ENCODE measurements around the gene HOXC6. TPM values are rescaled to one million over a fixed set of nuclear protein-coding genes. Genes with fewer than 3 reads are reported as not detected.

The HOXC6 gene
- total and polyA plus RNA-seq, 9 donors, result 3.9 to 56.1 (median 23.3) TPM

GRCh38 chr12:54051026-54051842 is 23.0 kb downstream of the HOXC6 start:
- peak in 1 of 5 donors; percentile 31 for DNase-seq
- intact Hi-C loops (cut with DNase I), result no loop called here
- no peaks in the 10 kb centered on the region for H3K9me3 ChIP-seq
- peaks cover 7% of the 10 kb centered on the region for H3K4me1 ChIP-seq (ENCODE audit: insufficient read depth)
- H3K27me3 ChIP-seq, result no peaks in the 10 kb centered on the region
- no peaks in the 10 kb centered on the region for H3K36me3 ChIP-seq
- no peak overlapping the region for H3K4me3 ChIP-seq
- WGBS, 3 donors, result 83 to 86% (median 84%) methylated on average over 12 of the region's 12 CpGs
- TF ChIP-seq POLR2A (IDR thresholded peaks at IDR 0.05), result no peak
- TF ChIP-seq EP300 (IDR thresholded peaks at IDR 0.05), result no peak
- TF ChIP-seq CTCF (IDR thresholded peaks at IDR 0.05), result no peak
- peak overlapping the region in 1 of 2 donors; percentile 19 for H3K27ac ChIP-seq

- WGBS, 3 donors, result 63 to 80% (median 64%) methylated on average over 24 of the region's 24 CpGs
- H3K4me1 ChIP-seq (ENCODE audit: insufficient read depth), result peaks cover 7% of the 10 kb centered on the region
- TF ChIP-seq CTCF (IDR thresholded peaks at IDR 0.05), result no peak
- no peak for TF ChIP-seq EP300 (IDR thresholded peaks at IDR 0.05)
- TF ChIP-seq POLR2A (IDR thresholded peaks at IDR 0.05), result no peak
- intact Hi-C loops (cut with DNase I), result no loop called here
- H3K27me3 ChIP-seq, result no peaks in the 10 kb centered on the region
- H3K4me3 ChIP-seq, result no peak overlapping the region
- peak in 2 of 5 donors; percentile 42 to 45 for DNase-seq
- H3K9me3 ChIP-seq, result no peaks in the 10 kb centered on the region
- H3K27ac ChIP-seq, result peak overlapping the region in 1 of 2 donors; percentile 58
- no peaks in the 10 kb centered on the region for H3K36me3 ChIP-seq
These were observed 23.7 kb downstream of the HOXC6 start for GRCh38 chr12:54051874-54052437.

GRCh38 chr12:54052438-54053002 is 24.3 kb downstream of the HOXC6 start:
- Histone ChIP-seq H3K9me3 (no peaks in the 10 kb centered on the region), H3K4me1 (ENCODE audit: insufficient read depth) (peaks cover 7% of the 10 kb centered on the region), H3K36me3 (no peaks in the 10 kb centered on the region), H3K27me3 (no peaks in the 10 kb centered on the region), H3K4me3 (no peak overlapping the region), H3K27ac (peak overlapping the region in 1 of 2 donors; percentile 58)
- TF ChIP-seq EP300 (IDR thresholded peaks at IDR 0.05), result no peak
- TF ChIP-seq POLR2A (IDR thresholded peaks at IDR 0.05), result no peak
- no peak for TF ChIP-seq CTCF (IDR thresholded peaks at IDR 0.05)
- WGBS, 3 donors, result 16 to 35% (median 25%) methylated on average over 10 of the region's 10 CpGs
- intact Hi-C loops (cut with DNase I), result no loop called here
- DNase-seq, result peak; percentile 28 to 58 (median 51)

- peak in 4 of 5 donors; percentile 28 to 61 (median 54) for DNase-seq
- Histone ChIP-seq H3K27me3 (no peaks in the 10 kb centered on the region), H3K4me1 (ENCODE audit: insufficient read depth) (peaks cover 7% of the 10 kb centered on the region), H3K27ac (peak overlapping the region; percentile 32 to 58), H3K36me3 (no peaks in the 10 kb centered on the region), H3K4me3 (peak overlapping the region; percentile 34), H3K9me3 (no peaks in the 10 kb centered on the region)
- intact Hi-C loops (cut with DNase I), result no loop called here
- WGBS, 3 donors, result 13 to 35% (median 14%) methylated on average over 22 of the region's 22 CpGs
- TF ChIP-seq CTCF (IDR thresholded peaks at IDR 0.05), result no peak
- no peak for TF ChIP-seq EP300 (IDR thresholded peaks at IDR 0.05)
- no peak for TF ChIP-seq POLR2A (IDR thresholded peaks at IDR 0.05)
These were observed 24.9 kb downstream of the HOXC6 start for GRCh38 chr12:54053003-54053750.
